HG03108 (cell line): Measurements from ENCODE around the gene MEAF6.

ENCODE experiments used
- ATAC-seq: cut with Tn5 transposase; IDR thresholded peaks from one replicate; pipeline ENCODE4 v1.9.1; 2021; ENCODE audit warnings: moderate library complexity; ENCODE audit not compliant: unreplicated experiment

Gene MEAF6

GRCh38 chr1:37474697-37475379 lies 39.7 kb downstream of the MEAF6 start:
- ATAC-seq: no peak

GRCh38 chr1:37474046-37474696 lies 40.4 kb downstream of the MEAF6 start, which contains the start of gene ZC3H12A:
TSS of gene ZC3H12A (plus strand) at chr1:37474580. CDS start at chr1:37475497, 917 bp downstream.
- ATAC-seq: peak; percentile 60

- no peak for ATAC-seq
Measured at GRCh38 chr1:37473431-37474045, 41.0 kb downstream of the MEAF6 start.

- ATAC-seq: no peak
Measured at GRCh38 chr1:37472994-37473393, 41.6 kb downstream of the MEAF6 start.

GRCh38 chr1:37472281-37472680 lies 42.3 kb downstream of the MEAF6 start:
- ATAC-seq: no peak

GRCh38 chr1:37471345-37472231 lies 43.0 kb downstream of the MEAF6 start:
- no peak for ATAC-seq

GRCh38 chr1:37469386-37469785 lies 45.2 kb downstream of the MEAF6 start:
- ATAC-seq: no peak

GRCh38 chr1:37468037-37468436 lies 46.5 kb downstream of the MEAF6 start:
- no peak for ATAC-seq

- no peak for ATAC-seq
Measured at GRCh38 chr1:37465593-37466517, 48.7 kb downstream of the MEAF6 start.

- no peak for ATAC-seq
Measured at GRCh38 chr1:37464443-37464842, 50.1 kb downstream of the MEAF6 start.

- no peak for ATAC-seq
Measured at GRCh38 chr1:37461698-37462436, 52.7 kb downstream of the MEAF6 start.

- ATAC-seq: no peak
Measured at GRCh38 chr1:37458551-37458950, 56.0 kb downstream of the MEAF6 start.

- no peak for ATAC-seq
Measured at GRCh38 chr1:37456614-37457013, 58.0 kb downstream of the MEAF6 start.

GRCh38 chr1:37455516-37455915 lies 59.0 kb downstream of the MEAF6 start:
- ATAC-seq: no peak

- ATAC-seq: no peak
Measured at GRCh38 chr1:37453647-37454046, 60.9 kb downstream of the MEAF6 start.

- ATAC-seq: no peak
Measured at GRCh38 chr1:37452416-37452815, 62.1 kb downstream of the MEAF6 start.

- no peak for ATAC-seq
Measured at GRCh38 chr1:37449936-37450335, 64.6 kb downstream of the MEAF6 start.

- no peak for ATAC-seq
Measured at GRCh38 chr1:37448691-37449417, 65.7 kb downstream of the MEAF6 start.

GRCh38 chr1:37448185-37448584 lies 66.4 kb downstream of the MEAF6 start:
- no peak for ATAC-seq
